Common myeloid progenitor, CD34-positive (primary cell): ENCODE data around the gene EAF2.

ENCODE experiments used
- CTCF ChIA-PET: fragments of 350-600 bp; sonication (Branson Sonifier 250); formaldehyde crosslinking; loops from one replicate; lab custom pipeline; 2021; ENCODE audit warnings: antibody characterized with exemption; lab: Charles Lee
- POLR2A ChIA-PET: fragments of 350-600 bp; sonication (Branson Sonifier 250); formaldehyde crosslinking; loops from one replicate; lab custom pipeline; 2021; ENCODE audit warnings: antibody characterized with exemption; lab: Charles Lee
- DNase-seq, 3 donors: peaks; one replicate each; pipeline versions ENCODE4 v3.0.0 to v3.0.0-alpha.2; 2013
- H3K27ac ChIP-seq, 2 experiments: 1 replicate in 1 of 2; 2 replicates in 1 of 2; pipeline ENCODE4 v1.7.0; 2013; ENCODE audit warnings: inconsistent platforms in 2 of 2, low read length in 2 of 2, mild to moderate bottlenecking in 2 of 2, low read depth in 1 of 2, moderate library complexity in 1 of 2; ENCODE audit not compliant: severe bottlenecking in 2 of 2, insufficient read depth in 1 of 2, poor library complexity in 1 of 2
- H3K27me3 ChIP-seq, 5 experiments: replicated peaks in 2 of 5; 1 replicate in 3 of 5; 2 replicates in 2 of 5; pipeline versions ENCODE4 v1.6.1 to v1.7.0; 2013; ENCODE audit warnings: low read length in 4 of 5, mild to moderate bottlenecking in 2 of 5, moderate library complexity in 2 of 5, inconsistent platforms in 1 of 5; ENCODE audit not compliant: insufficient read depth in 5 of 5, control insufficient read depth in 4 of 5
- H3K36me3 ChIP-seq, 4 experiments: 1 replicate in 2 of 4; 2 replicates in 2 of 4; pipeline versions ENCODE4 v1.6.1 to v1.7.0; 2013; ENCODE audit warnings: low read length in 3 of 4, control low read depth in 1 of 4, mild to moderate bottlenecking in 1 of 4; ENCODE audit not compliant: control insufficient read depth in 4 of 4, insufficient read depth in 4 of 4
- H3K4me1 ChIP-seq, 4 experiments: 1 replicate in 3 of 4; 2 replicates in 1 of 4; pipeline versions ENCODE4 v1.6.1 to v1.7.1; 2013; ENCODE audit warnings: low read length in 3 of 4, mild to moderate bottlenecking in 3 of 4, control low read depth in 1 of 4, inconsistent platforms in 1 of 4, moderate library complexity in 1 of 4; ENCODE audit not compliant: control insufficient read depth in 4 of 4, insufficient read depth in 4 of 4; ENCODE audit errors: control extremely low read depth in 1 of 4
- H3K4me3 ChIP-seq, 7 experiments: 1 replicate in 4 of 7; 2 replicates in 3 of 7; pipeline versions ENCODE4 v1.5.1 to v1.7.0; 2013; ENCODE audit warnings: mild to moderate bottlenecking in 7 of 7, low read length in 6 of 7, moderate library complexity in 6 of 7, inconsistent platforms in 2 of 7, low read depth in 2 of 7, control low read depth in 1 of 7; ENCODE audit not compliant: insufficient read depth in 4 of 7, control insufficient read depth in 1 of 7; ENCODE audit errors: extremely low read depth in 1 of 7
- H3K9me3 ChIP-seq, 5 experiments: 1 replicate in 4 of 5; 2 replicates in 1 of 5; pipeline versions ENCODE4 v1.6.1 to v1.7.1; 2013; ENCODE audit warnings: low read length in 4 of 5, mild to moderate bottlenecking in 2 of 5, inconsistent platforms in 1 of 5, low read depth in 1 of 5, moderate library complexity in 1 of 5; ENCODE audit not compliant: control insufficient read depth in 4 of 5, insufficient read depth in 2 of 5; ENCODE audit errors: control extremely low read depth in 1 of 5
- whole genome bisulfite sequencing: methylation state at CpG from one replicate; pipeline ENCODE4 v1.1.5; 2013; ENCODE audit not compliant: insufficient coverage; 5-methylcytosine and 5-hydroxymethylcytosine counted together

EAF2 gene

DNA sequence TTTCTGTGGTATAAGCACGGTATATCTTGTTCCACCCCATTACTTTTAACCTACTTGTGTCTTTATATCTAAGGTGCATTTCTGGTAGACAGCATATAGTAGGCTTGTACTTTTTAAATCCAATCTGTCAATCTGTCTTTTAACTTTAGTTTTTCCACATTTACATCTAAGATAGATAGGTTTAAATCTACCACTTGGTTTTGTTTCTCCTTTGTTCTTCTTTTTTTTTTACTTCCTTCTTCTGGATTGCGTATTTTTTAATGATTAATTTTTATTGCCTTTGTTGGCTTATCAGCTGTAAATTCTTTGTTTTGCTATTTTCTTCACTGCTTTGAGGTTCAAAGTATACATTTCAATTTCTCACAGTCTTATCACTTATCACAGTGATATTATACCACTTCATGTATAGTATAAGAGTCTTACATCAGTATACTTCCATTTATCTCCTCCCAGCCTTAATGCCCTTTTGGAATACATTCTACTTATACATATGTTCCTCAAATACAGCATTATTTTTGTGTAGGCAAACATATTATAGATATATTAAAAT is 31.2 kb upstream of the EAF2 start:
- Histone ChIP-seq H3K4me3 (no peak overlapping the region), H3K27me3 (no peaks in the 10 kb centered on the region), H3K36me3 (peaks cover 7 to 41% (median 23%) of the 10 kb centered on the region in 4 experiments), H3K4me1 (no peaks in the 10 kb centered on the region), H3K9me3 (no peaks in the 10 kb centered on the region), H3K27ac (no peak overlapping the region)
- ChIA-PET POLR2A (no interaction called here), CTCF (interaction anchor here (0.6 kb wide), 1 partner anchor 639 kb away, joined by 3 read pairs; no protein-coding TSS in a partner anchor)
- no peak for DNase-seq
- no CpG with 5 or more reads among the region's 2 CpGs for WGBS

DNA sequence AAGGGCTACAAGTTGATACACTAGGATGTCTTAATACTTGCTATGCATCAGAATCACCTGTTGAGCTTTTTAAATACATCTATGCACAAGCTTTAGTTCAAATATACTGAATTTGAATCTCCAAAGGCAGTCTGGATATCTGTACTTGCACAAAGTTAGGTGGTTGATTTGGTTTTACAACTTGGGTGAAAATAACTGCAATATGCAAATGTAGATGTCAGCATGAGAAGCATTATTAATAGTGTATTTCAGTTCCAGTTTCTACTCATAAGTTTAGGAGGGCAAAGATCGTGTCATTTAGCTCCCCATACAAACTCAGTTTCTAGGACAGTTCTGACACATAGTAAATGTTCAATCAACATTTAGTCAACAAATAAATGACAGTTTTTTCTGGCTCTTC is 25.8 kb upstream of the EAF2 start:
- POLR2A ChIA-PET = no interaction called here
- Histone ChIP-seq H3K4me1 (no peaks in the 10 kb centered on the region), H3K4me3 (no peak overlapping the region), H3K27me3 (no peaks in the 10 kb centered on the region), H3K27ac (no peak overlapping the region), H3K9me3 (peaks cover 0 to 2% (median 0%) of the 10 kb centered on the region in 5 experiments), H3K36me3 (peaks cover 7 to 53% (median 31%) of the 10 kb centered on the region in 4 experiments)
- DNase-seq = no peak
- no CpG with 5 or more reads among the region's 1 CpG for WGBS
- CTCF ChIA-PET = interaction anchor here (0.6 to 1.3 kb wide), 2 partner anchors 10 to 17 kb away, joined by 3 to 4 read pairs; no protein-coding TSS in a partner anchor

DNA sequence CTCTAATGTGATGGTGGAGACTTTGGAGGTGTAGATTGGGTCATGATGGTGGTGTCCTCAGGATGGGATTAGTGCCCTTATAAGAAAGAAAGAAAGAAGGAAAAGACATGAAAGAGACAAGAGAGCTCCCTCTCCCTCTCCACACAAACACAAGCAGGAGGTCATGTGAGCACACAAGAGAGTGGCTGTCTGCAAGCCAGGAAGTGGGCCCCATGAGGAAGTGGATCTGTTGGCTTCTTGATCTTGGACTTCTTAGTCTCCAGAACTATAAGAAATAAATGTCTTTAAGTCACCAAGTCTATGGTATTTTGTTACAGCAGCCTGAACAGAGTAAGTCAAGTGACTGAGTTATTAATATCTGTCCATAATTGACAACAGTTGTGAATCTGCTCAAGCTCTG is 17.3 kb upstream of the EAF2 start:
- Histone ChIP-seq H3K4me1 (peaks cover 0 to 9% (median 2%) of the 10 kb centered on the region in 4 experiments), H3K36me3 (peaks cover 18 to 62% (median 40%) of the 10 kb centered on the region in 4 experiments), H3K9me3 (peaks cover 0 to 21% (median 4%) of the 10 kb centered on the region in 5 experiments), H3K4me3 (no peak overlapping the region), H3K27me3 (no peaks in the 10 kb centered on the region), H3K27ac (no peak overlapping the region)
- DNase-seq = peak in 1 of 3 donors; percentile 19
- ChIA-PET POLR2A (no interaction called here), CTCF (interaction anchor here (1.3 kb wide), 1 partner anchor 13 kb away, joined by 5 read pairs; no protein-coding TSS in a partner anchor)

DNA sequence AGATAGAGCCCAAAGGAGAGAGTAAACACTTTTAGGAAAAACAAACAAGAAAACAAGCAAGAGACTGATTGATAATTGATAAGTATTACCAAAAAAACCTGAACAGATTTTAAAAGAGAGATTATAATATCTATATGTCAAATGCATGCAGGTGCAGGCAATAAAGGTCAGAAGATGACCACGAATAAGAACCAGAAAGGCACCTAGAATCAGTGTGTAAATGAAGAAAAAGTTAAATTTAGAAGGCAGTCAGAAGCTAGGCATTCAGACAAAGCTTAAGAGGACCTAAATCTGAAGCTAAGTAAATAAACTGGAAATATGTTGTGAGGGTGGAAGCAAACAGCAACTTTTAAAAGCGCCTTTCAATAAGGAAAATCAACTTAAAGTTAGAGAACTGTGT is 16.4 kb upstream of the EAF2 start:
- Histone ChIP-seq H3K9me3 (peaks cover 0 to 28% (median 4%) of the 10 kb centered on the region in 5 experiments), H3K27ac (no peak overlapping the region), H3K4me3 (no peak overlapping the region), H3K36me3 (peaks cover 20 to 71% (median 45%) of the 10 kb centered on the region in 4 experiments), H3K27me3 (no peaks in the 10 kb centered on the region), H3K4me1 (peaks cover 0 to 9% (median 2%) of the 10 kb centered on the region in 4 experiments)
- DNase-seq = no peak
- ChIA-PET POLR2A (interaction anchor here (0.5 to 0.7 kb wide), 2 partner anchors 9 to 103 kb away, joined by 3 read pairs; no protein-coding TSS in a partner anchor), CTCF (interaction anchor here (0.6 to 1.7 kb wide), 3 partner anchors 9 to 62 kb away, joined by 3 to 5 read pairs (median 4); no protein-coding TSS in a partner anchor)
- 100% methylated on average over 1 of the region's 2 CpGs for WGBS

DNA sequence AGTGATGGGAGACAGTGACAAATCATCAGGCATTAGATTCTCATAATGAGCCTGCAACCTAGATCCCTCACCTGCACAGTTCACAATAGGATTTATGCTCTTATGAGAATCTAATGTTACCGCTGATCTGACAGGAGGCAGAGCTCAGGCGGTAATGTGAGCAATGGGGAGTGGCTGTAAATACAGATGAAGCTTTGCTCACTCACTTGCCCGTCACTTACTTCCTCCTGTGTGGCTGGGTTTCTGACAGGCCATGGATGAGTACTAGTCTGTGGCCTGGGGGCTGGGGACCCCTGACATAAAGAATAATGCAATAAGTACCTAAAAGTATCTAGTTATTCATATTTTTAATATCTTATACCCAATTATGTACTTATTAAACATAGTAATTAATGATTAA is 15.8 kb upstream of the EAF2 start:
- peak in 1 of 3 donors; percentile 16 for DNase-seq
- peaks cover 0 to 35% (median 6%) of the 10 kb centered on the region in 5 experiments for H3K9me3 ChIP-seq
- WGBS = no CpG with 5 or more reads among the region's 3 CpGs
- H3K36me3 ChIP-seq = peaks cover 26 to 77% (median 49%) of the 10 kb centered on the region in 4 experiments
- H3K4me1 ChIP-seq = peaks cover 0 to 9% (median 2%) of the 10 kb centered on the region in 4 experiments
- ChIA-PET CTCF (interaction anchor here (1.3 to 1.7 kb wide), 2 partner anchors 9 to 12 kb away, joined by 4 to 5 read pairs; no protein-coding TSS in a partner anchor), POLR2A (no interaction called here)
- no peak overlapping the region for H3K27ac ChIP-seq
- no peak overlapping the region for H3K4me3 ChIP-seq
- no peaks in the 10 kb centered on the region for H3K27me3 ChIP-seq

DNA sequence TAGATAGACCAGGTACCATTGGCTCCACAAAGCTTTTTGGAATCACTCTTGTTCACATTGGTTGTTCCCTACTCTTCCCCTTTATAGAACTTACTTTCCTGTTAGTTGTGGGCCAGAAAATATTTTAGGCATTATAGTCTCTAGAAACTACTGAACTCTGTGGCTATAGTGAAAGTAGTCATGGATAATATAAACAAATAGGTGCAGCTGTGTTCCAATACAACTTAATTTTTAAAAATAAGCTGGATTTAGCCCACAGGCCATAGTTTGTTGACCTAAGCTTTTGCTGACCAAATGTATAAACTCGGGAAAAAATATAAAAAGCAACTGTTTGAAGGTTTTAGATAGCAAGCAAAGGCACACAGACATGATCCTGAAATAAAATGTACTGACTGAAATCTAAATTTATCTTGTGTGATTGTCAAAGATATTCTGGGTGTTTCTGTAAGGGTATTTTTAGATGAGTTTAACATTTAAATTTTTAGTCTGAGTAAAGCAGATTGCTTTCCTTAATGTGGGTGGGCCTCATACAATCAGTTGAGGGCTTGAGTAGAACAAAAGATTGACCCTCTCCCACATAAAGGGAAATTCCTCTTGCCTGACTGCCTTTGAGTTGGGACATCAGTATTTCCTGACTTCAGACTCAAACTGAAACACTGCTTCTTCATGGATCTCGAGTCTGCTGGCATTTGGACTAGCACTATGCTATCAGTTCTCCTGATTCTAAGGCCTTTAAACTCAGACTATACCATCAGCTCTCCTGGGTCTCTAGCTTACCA is 13.4 kb upstream of the EAF2 start:
- no peak overlapping the region for H3K27ac ChIP-seq
- POLR2A ChIA-PET = no interaction called here
- no peaks in the 10 kb centered on the region for H3K27me3 ChIP-seq
- WGBS = 100% methylated on average over 1 of the region's 2 CpGs
- peaks cover 0 to 41% (median 6%) of the 10 kb centered on the region in 5 experiments for H3K9me3 ChIP-seq
- no peak overlapping the region for H3K4me3 ChIP-seq
- H3K4me1 ChIP-seq = peaks cover 0 to 9% (median 2%) of the 10 kb centered on the region in 4 experiments
- CTCF ChIA-PET = no interaction called here
- no peak for DNase-seq
- peaks cover 36 to 91% (median 59%) of the 10 kb centered on the region in 4 experiments for H3K36me3 ChIP-seq
